Right renal pelvis (tissue), 4 donors: ENCODE results near the gene HS3ST4. TPM values are rescaled to one million over a fixed set of nuclear protein-coding genes. Genes with fewer than 3 reads are reported as not detected.
A peak's percentile ranks its signal among the peaks of the same experiment; 100 is the strongest.
"Not testable (repeated sequence)": the region's sequence is repeated elsewhere in the genome, so short reads cannot be mapped to it uniquely, and the experiment has no call there.

ENCODE experiments used
- DNase-seq, 4 donors: peaks; one replicate each; pipeline ENCODE4 v3.0.0-alpha.2; 2013; ENCODE audit warnings: low read depth in 4 of 4, low spot score in 3 of 4, missing footprints in 1 of 4
- polyA plus RNA-seq, 4 donors: library from polyadenylated mRNA; unstranded; fragments of 120-200 nt; gene quantifications; one replicate each; pipeline ENCODE4 v1.2.1, GENCODE V29; 2013; ENCODE audit not compliant: insufficient read length in 4 of 4

Gene HS3ST4
- polyA plus RNA-seq, 4 donors: 0.37 to 0.90 (median 0.58) TPM

- DNase-seq: no peak
Measured at GRCh38 chr16:25729188-25729915, 37.6 kb downstream of the HS3ST4 start.

GRCh38 chr16:25730396-25730795 lies 38.6 kb downstream of the HS3ST4 start:
- no peak for DNase-seq

- no peak for DNase-seq
Measured at GRCh38 chr16:25734430-25735385, 42.9 kb downstream of the HS3ST4 start.

- DNase-seq: no peak
Measured at GRCh38 chr16:25735645-25736044, 43.9 kb downstream of the HS3ST4 start.

- peak in 1 of 4 donors; percentile 8 for DNase-seq
Measured at GRCh38 chr16:25747160-25747758, 55.5 kb downstream of the HS3ST4 start.

GRCh38 chr16:25748092-25748654 lies 56.4 kb downstream of the HS3ST4 start:
- DNase-seq: no peak

GRCh38 chr16:25750488-25751216 lies 58.9 kb downstream of the HS3ST4 start:
- DNase-seq: no peak

GRCh38 chr16:25751230-25751835 lies 59.6 kb downstream of the HS3ST4 start:
- no peak for DNase-seq

GRCh38 chr16:25764466-25764865 lies 72.7 kb downstream of the HS3ST4 start:
- DNase-seq: no peak

GRCh38 chr16:25771216-25771615 lies 79.5 kb downstream of the HS3ST4 start:
- DNase-seq: no peak

GRCh38 chr16:25771812-25772568 lies 80.2 kb downstream of the HS3ST4 start:
- DNase-seq: no peak

- not testable (repeated sequence) for DNase-seq
Measured at GRCh38 chr16:25776214-25776613, 84.5 kb downstream of the HS3ST4 start.

- DNase-seq: no peak
Measured at GRCh38 chr16:25783226-25783625, 91.5 kb downstream of the HS3ST4 start.

- no peak for DNase-seq
Measured at GRCh38 chr16:25785361-25785760, 93.6 kb downstream of the HS3ST4 start.

GRCh38 chr16:25786748-25787147 lies 95.0 kb downstream of the HS3ST4 start:
- no peak for DNase-seq

GRCh38 chr16:25788637-25789036 lies 96.9 kb downstream of the HS3ST4 start:
- DNase-seq: no peak

- DNase-seq: no peak
Measured at GRCh38 chr16:25796239-25796638, 104.5 kb downstream of the HS3ST4 start.

GRCh38 chr16:25798065-25798464 lies 106.3 kb downstream of the HS3ST4 start:
- DNase-seq: no peak

GRCh38 chr16:25799816-25800215 lies 108.1 kb downstream of the HS3ST4 start:
- DNase-seq: no peak
